H9 (cell line): ENCODE results near the gene PTPRC. TPM values are rescaled to one million over a fixed set of nuclear protein-coding genes. Genes with fewer than 3 reads are reported as not detected.

Experiments used
- DNase-seq: peaks from one replicate; pipeline ENCODE4 v3.0.0-alpha.2; 2017
- H2AFZ ChIP-seq: one replicate; pipeline ENCODE4 v1.6.1; 2013; ENCODE audit warnings: mild to moderate bottlenecking, low read length, control low read depth, moderate library complexity
- H2AK5ac ChIP-seq: 2 replicates; pipeline ENCODE4 v1.6.1; 2013; ENCODE audit warnings: low read length, control low read depth, mixed read lengths; ENCODE audit not compliant: insufficient read length
- H2BK120ac ChIP-seq: one replicate; pipeline ENCODE4 v1.6.1; 2013; ENCODE audit warnings: low read depth, mild to moderate bottlenecking, low read length, control low read depth, inconsistent platforms; ENCODE audit not compliant: poor library complexity, severe bottlenecking
- H2BK12ac ChIP-seq: 2 replicates; pipeline ENCODE4 v1.6.1; 2013; ENCODE audit warnings: low read length, control low read depth, mixed read lengths, low read depth; ENCODE audit not compliant: insufficient read length
- H2BK15ac ChIP-seq: 2 replicates; pipeline ENCODE4 v1.6.1; 2013; ENCODE audit warnings: low read depth, low read length, control low read depth
- H2BK20ac ChIP-seq: one replicate; pipeline ENCODE4 v1.6.1; 2013; ENCODE audit warnings: low read depth, mild to moderate bottlenecking, low read length, control low read depth, inconsistent platforms; ENCODE audit not compliant: poor library complexity, severe bottlenecking
- H2BK5ac ChIP-seq: 2 replicates; pipeline ENCODE4 v1.6.1; 2013; ENCODE audit warnings: low read length, control low read depth, mixed read lengths; ENCODE audit not compliant: insufficient read length
- H3K14ac ChIP-seq: 2 replicates; pipeline ENCODE4 v1.6.1; 2013; ENCODE audit warnings: low read length, control low read depth; ENCODE audit not compliant: insufficient read depth
- H3K18ac ChIP-seq: 2 replicates; pipeline ENCODE4 v1.6.1; 2013; ENCODE audit warnings: low read depth, mild to moderate bottlenecking, mixed read lengths, low read length, control low read depth; ENCODE audit not compliant: insufficient read length
- H3K23ac ChIP-seq: 2 replicates; pipeline ENCODE4 v1.6.1; 2013; ENCODE audit warnings: low read length, control low read depth, mixed read lengths, low read depth; ENCODE audit not compliant: insufficient read length
- H3K23me2 ChIP-seq: 2 replicates; pipeline ENCODE4 v1.6.1; 2013; ENCODE audit warnings: low read depth, mild to moderate bottlenecking, mixed read lengths, low read length, control low read depth; ENCODE audit not compliant: insufficient read length, poor library complexity, severe bottlenecking
- H3K27ac ChIP-seq: 2 replicates; pipeline ENCODE4 v1.5.1; 2013; ENCODE audit warnings: low read length, control low read depth, mixed read lengths, low read depth; ENCODE audit not compliant: insufficient read length
- H3K27me3 ChIP-seq: 2 replicates; pipeline ENCODE4 v1.6.1; 2013; ENCODE audit warnings: low read length, control low read depth, inconsistent platforms; ENCODE audit not compliant: insufficient read depth
- H3K4ac ChIP-seq: 2 replicates; pipeline ENCODE4 v1.6.1; 2013; ENCODE audit warnings: low read depth, mild to moderate bottlenecking, control low read depth, inconsistent platforms, low read length, moderate library complexity
- H3K4me1 ChIP-seq: 2 replicates; pipeline ENCODE4 v1.6.1; 2013; ENCODE audit warnings: low read length, control low read depth, inconsistent platforms; ENCODE audit not compliant: insufficient read depth
- H3K4me2 ChIP-seq: 2 replicates; pipeline ENCODE4 v1.6.1; 2013; ENCODE audit warnings: low read length, control low read depth, mixed read lengths; ENCODE audit not compliant: insufficient read length, insufficient read depth
- H3K56ac ChIP-seq: 2 replicates; pipeline ENCODE4 v1.6.1; 2013; ENCODE audit warnings: low read depth, mild to moderate bottlenecking, mixed read lengths, low read length, control low read depth; ENCODE audit not compliant: insufficient read length
- H3K79me1 ChIP-seq: 2 replicates; pipeline ENCODE4 v1.6.1; 2013; ENCODE audit warnings: low read depth, mild to moderate bottlenecking, moderate library complexity, low read length, control low read depth, inconsistent platforms; ENCODE audit not compliant: insufficient read depth, poor library complexity, severe bottlenecking
- H3K79me2 ChIP-seq: 2 replicates; pipeline ENCODE4 v1.6.1; 2013; ENCODE audit warnings: low read length, control low read depth, inconsistent platforms; ENCODE audit not compliant: insufficient read depth
- H3K9ac ChIP-seq: 2 replicates; pipeline ENCODE4 v1.6.1; 2013; ENCODE audit warnings: low read length, control low read depth, mixed read lengths; ENCODE audit not compliant: insufficient read length; ENCODE audit errors: extremely low read depth
- H3K9me3 ChIP-seq: one replicate; pipeline ENCODE4 v1.6.1; 2013; ENCODE audit warnings: low read depth, low read length, inconsistent platforms; ENCODE audit not compliant: control insufficient read depth
- H3T11ph ChIP-seq: one replicate; pipeline ENCODE4 v1.6.1; 2013; ENCODE audit warnings: mild to moderate bottlenecking, low read length, control low read depth, inconsistent platforms
- H4K20me1 ChIP-seq: one replicate; pipeline ENCODE4 v1.6.1; 2013; ENCODE audit not compliant: control insufficient read depth, insufficient read length, insufficient read depth
- H4K5ac ChIP-seq: 2 replicates; pipeline ENCODE4 v1.6.1; 2013; ENCODE audit warnings: low read depth, mild to moderate bottlenecking, mixed read lengths, low read length, control low read depth; ENCODE audit not compliant: insufficient read length
- H4K8ac ChIP-seq: replicated peaks from 2 replicates; pipeline ENCODE4 v1.6.1; 2013; ENCODE audit warnings: low read length, control low read depth, mixed read lengths, low read depth; ENCODE audit not compliant: insufficient read length
- H4K91ac ChIP-seq: 2 replicates; pipeline ENCODE4 v1.6.1; 2013; ENCODE audit warnings: low read depth, mild to moderate bottlenecking, moderate library complexity, mixed read lengths, low read length, control low read depth; ENCODE audit not compliant: insufficient read length
- H3K27ac Mint-ChIP-seq, 3 experiments: 2 replicates in 2 of 3; 3 replicates in 1 of 3; pipeline ENCODE4 v1.8.0; 2020 to 2021; ENCODE audit warnings: mixed read lengths in 3 of 3, mild to moderate bottlenecking in 1 of 3, moderate library complexity in 1 of 3
- H3K27me3 Mint-ChIP-seq: 2 replicates; pipeline ENCODE4 v1.8.0; 2021; ENCODE audit warnings: low read depth, mild to moderate bottlenecking, moderate library complexity, mixed read lengths
- H3K36me3 Mint-ChIP-seq, 3 experiments: 2 replicates in 2 of 3; 3 replicates in 1 of 3; pipeline ENCODE4 v1.8.0; 2020 to 2021; ENCODE audit warnings: low read depth in 3 of 3, mixed read lengths in 3 of 3; ENCODE audit not compliant: insufficient read depth in 1 of 3
- H3K4me1 Mint-ChIP-seq, 2 experiments: 2 replicates each; pipeline ENCODE4 v1.8.0; 2020; ENCODE audit warnings: mixed read lengths in 2 of 2
- H3K4me3 Mint-ChIP-seq, 2 experiments: 2 replicates in 1 of 2; 3 replicates in 1 of 2; pipeline ENCODE4 v1.8.0; 2020 to 2021; ENCODE audit warnings: mild to moderate bottlenecking in 2 of 2, mixed read lengths in 2 of 2, moderate library complexity in 1 of 2
- H3K9me3 Mint-ChIP-seq, 2 experiments: 2 replicates in 1 of 2; 3 replicates in 1 of 2; pipeline ENCODE4 v1.8.0; 2020; ENCODE audit warnings: mild to moderate bottlenecking in 2 of 2, mixed read lengths in 2 of 2, moderate library complexity in 1 of 2
- CTCF ChIP-seq: fragments of 200-600 bp; sonication (generic); conservative IDR thresholded peaks from 3 replicates; pipeline ENCODE4 v1.8.0; 2021; ENCODE audit warnings: antibody characterized with exemption, mild to moderate bottlenecking
- total RNA-seq: library from RNA; stranded (reverse); gene quantifications from 2 replicates; pipeline ENCODE4 v1.2.1, GENCODE V29; 2021

Gene PTPRC
- total RNA-seq, 1 experiment from 2014 or later = not detected

DNA sequence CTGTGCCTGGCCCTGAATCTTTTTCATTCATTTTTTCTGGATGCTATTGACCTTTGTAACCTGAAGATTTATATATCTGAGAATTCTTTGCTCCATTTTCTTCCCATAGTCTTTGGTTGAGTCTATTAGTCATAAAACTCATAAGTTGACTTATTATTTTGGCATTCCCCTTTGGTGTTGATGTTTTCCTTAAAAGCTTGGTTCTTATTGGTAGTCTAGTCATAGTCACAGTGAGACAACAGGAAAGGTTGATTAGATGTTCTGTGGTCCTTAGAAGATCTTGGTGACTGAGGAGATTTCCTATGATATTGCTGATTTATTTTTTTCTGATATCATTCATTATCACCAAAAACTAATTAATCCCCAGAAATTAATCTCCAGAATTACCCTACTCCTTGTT, 86.2 kb downstream of the PTPRC start:
- Histone ChIP-seq H3T11ph (no peak overlapping the region), H2BK15ac (no peak overlapping the region), H3K14ac (no peak overlapping the region), H4K5ac (no peak overlapping the region), H4K91ac (no peak overlapping the region), H3K23ac (no peak overlapping the region), H3K56ac (no peak overlapping the region), H2BK5ac (no peak overlapping the region), H3K4me2 (no peak overlapping the region), H2AFZ (no peak overlapping the region), H3K9me3 (no peaks in the 10 kb centered on the region), H3K4ac (no peak overlapping the region), H3K79me2 (no peaks in the 10 kb centered on the region), H3K18ac (no peak overlapping the region), H4K8ac (no peak overlapping the region), H2BK12ac (no peak overlapping the region), H3K9ac (no peak overlapping the region), H2BK120ac (no peak overlapping the region), H3K27ac (no peak overlapping the region), H3K79me1 (no peaks in the 10 kb centered on the region), H3K4me1 (no peaks in the 10 kb centered on the region; the same call in 1 of the 2 replicates), H2AK5ac (no peak overlapping the region), H3K27me3 (no peaks in the 10 kb centered on the region), H3K23me2 (no peaks in the 10 kb centered on the region), H4K20me1 (no peaks in the 10 kb centered on the region), H2BK20ac (no peak overlapping the region)
- DNase-seq = no peak
- Mint-ChIP-seq H3K27ac (no peak overlapping the region), H3K9me3 (peaks cover 0 to 3% of the 10 kb centered on the region in 2 experiments; a peak in 2 of 5 replicates), H3K4me3 (no peak overlapping the region), H3K4me1 (peaks cover 12% of the 10 kb centered on the region in 2 experiments), H3K36me3 (no peaks in the 10 kb centered on the region), H3K27me3 (no peaks in the 10 kb centered on the region)
- no peak for TF ChIP-seq CTCF
